GM13976 (cell line): ENCODE data around the gene AP3S1.
A peak's percentile ranks its signal among the peaks of the same experiment; 100 is the strongest.

ENCODE experiments used
- DNase-seq: peaks from one replicate; pipeline ENCODE4 v3.0.0; 2012; ENCODE audit warnings: low spot score
- CTCF ChIP-seq: IDR thresholded peaks from 2 replicates; pipeline ENCODE4 v1.5.1; 2012; ENCODE audit warnings: borderline replicate concordance, mild to moderate bottlenecking; ENCODE audit not compliant: insufficient read depth; ENCODE audit errors: extremely low read depth, missing control alignments, control extremely low read depth
- in situ Hi-C: fragments of 300-500 bp; cut with MboI; formaldehyde crosslinking; loops from one replicate; pipeline ENCODE4 v1.12.0; 2022; ENCODE audit warnings: low sequenced_read_pairs, mixed read lengths, inconsistent platforms; ENCODE audit not compliant: unreplicated experiment

AP3S1 gene

GRCh38 chr5:115813719-115814118, 28.0 kb upstream of the AP3S1 start:
- DNase-seq: no peak
- in situ Hi-C loops: no loop called here

GRCh38 chr5:115815006-115815692, 26.6 kb upstream of the AP3S1 start:
- DNase-seq: no peak
- TF ChIP-seq CTCF: no peak
- in situ Hi-C loops: no loop called here

More at GRCh38 chr5:115813719-115814118, 28.0 kb upstream of the AP3S1 start:
- TF ChIP-seq CTCF: no peak

GRCh38 chr5:115815693-115816225, 26.0 kb upstream of the AP3S1 start:
- no peak for TF ChIP-seq CTCF
- peak; percentile 19 for DNase-seq
- in situ Hi-C loops: no loop called here

GRCh38 chr5:115816226-115817081, 25.3 kb upstream of the AP3S1 start, which contains the start of gene CDO1:
CDO1 (minus strand) TSS chr5:115816659; CDS start chr5:115816397, 262 bp downstream.
- in situ Hi-C loops: no loop called here
- DNase-seq: peak; percentile 49
- no peak for TF ChIP-seq CTCF

GRCh38 chr5:115817386-115817785, 24.3 kb upstream of the AP3S1 start:
- no peak for DNase-seq
- TF ChIP-seq CTCF: no peak
- in situ Hi-C loops: no loop called here

GRCh38 chr5:115818821-115819220, 22.9 kb upstream of the AP3S1 start:
- in situ Hi-C loops: no loop called here
- no peak for DNase-seq
- TF ChIP-seq CTCF: no peak
